ENCODE measurements around the gene TESK2.

- no peak for TF ChIP-seq ZNF274 (IDR thresholded peaks at IDR 0.05; ENCODE audit: low read depth, low read length)
- no peak for TF ChIP-seq YY1 (IDR thresholded peaks at IDR 0.05; ENCODE audit: insufficient read depth, insufficient read length)
Measured at GRCh38 chr1:45393718-45394302, 97.2 kb downstream of the TESK2 start.
